HepG2 (cell line): ENCODE measurements around the gene SEPTIN11. TPM values are rescaled to one million over a fixed set of nuclear protein-coding genes. Genes with fewer than 3 reads are reported as not detected.

Experiments used
- ATAC-seq: fragments of 200-7000 bp; cut with Tn5 transposase; 3 replicates; pipeline ENCODE4 v1.9.1; 2020; ENCODE audit warnings: mild to moderate bottlenecking, moderate library complexity
- BruUV-seq: library from RNA; stranded (reverse); fragments of 400-500 nt; replicated peaks from 2 replicates; lab custom pipeline; 2021; lab: Mats Ljungman, UMichigan
- CTCF ChIA-PET: fragments of 300-600 bp; formaldehyde crosslinking; extraction: SDS; loops from one replicate; lab custom pipeline; 2021; ENCODE audit warnings: low total read pairs, inconsistent platforms, low intra/inter-chr PET ratio; lab: Yijun Ruan, JAX
- POLR2A ChIA-PET: fragments of 350-600 bp; sonication (Branson Sonifier 250); formaldehyde crosslinking; loops from one replicate; lab custom pipeline; 2020; ENCODE audit warnings: antibody characterized with exemption, inconsistent platforms; lab: Yijun Ruan, JAX
- DNase-seq: peaks from one replicate; pipeline ENCODE4 v3.0.0-alpha.2; 2015; ENCODE audit warnings: low spot score
- FAIRE-seq: peaks from 3 replicates; lab custom pipeline; 2011; peaks lifted over from hg19 to GRCh38; lab: Jason Lieb, UNC
- H2AFZ ChIP-seq: one replicate; pipeline ENCODE4 v1.6.1; 2011; ENCODE audit warnings: low read length, inconsistent platforms
- H3K27ac ChIP-seq: fragments of 300-600 bp; 3 replicates; pipeline ENCODE4 v1.8.0; 2011; ENCODE audit warnings: mixed run types, mild to moderate bottlenecking, mixed read lengths, low read length, inconsistent platforms; ENCODE audit not compliant: insufficient read depth; ENCODE audit errors: extremely low read length
- H3K27me3 ChIP-seq, 2 experiments: fragments of 200-600 bp in 1 of 2; 2 replicates in 1 of 2; 3 replicates in 1 of 2; pipeline versions ENCODE4 v1.6.0 to v1.8.0; 2011; ENCODE audit warnings: low read length in 2 of 2, mild to moderate bottlenecking in 2 of 2, moderate library complexity in 2 of 2, inconsistent platforms in 1 of 2; ENCODE audit not compliant: insufficient read depth in 2 of 2, control insufficient read depth in 1 of 2
- H3K36me3 ChIP-seq, 2 experiments: fragments of 200-600 bp in 1 of 2; replicated peaks in 1 of 2; 2 replicates in 1 of 2; 3 replicates in 1 of 2; pipeline versions ENCODE4 v1.5.1 to v1.8.0; 2011; ENCODE audit warnings: low read length in 2 of 2, inconsistent platforms in 1 of 2; ENCODE audit not compliant: insufficient read depth in 2 of 2, control insufficient read depth in 1 of 2
- H3K4me1 ChIP-seq: 2 replicates; pipeline ENCODE4 v1.5.1; 2012; ENCODE audit warnings: low read length, inconsistent platforms; ENCODE audit not compliant: insufficient read depth
- H3K4me2 ChIP-seq: 2 replicates; pipeline ENCODE4 v1.6.0; 2011; ENCODE audit warnings: low read depth, low read length, inconsistent platforms
- H3K4me3 ChIP-seq, 3 experiments: fragments of 200-600 bp in 1 of 3; sonication (generic), shearing (Covaris generic) in 1 of 3; replicated peaks in 1 of 3; 2 replicates each; pipeline ENCODE4 v1.5.1; 2011 to 2016; ENCODE audit warnings: low read length in 3 of 3, inconsistent platforms in 2 of 3, low read depth in 2 of 3, mild to moderate bottlenecking in 2 of 3, control low read depth in 1 of 3, mixed read lengths in 1 of 3; ENCODE audit not compliant: insufficient read depth in 1 of 3
- H3K79me2 ChIP-seq: one replicate; pipeline ENCODE4 v1.6.1; 2011; ENCODE audit warnings: low read length, inconsistent platforms; ENCODE audit not compliant: insufficient read depth
- H3K9ac ChIP-seq: 2 replicates; pipeline ENCODE4 v1.6.0; 2011; ENCODE audit warnings: mild to moderate bottlenecking, low read depth, low read length, inconsistent platforms; ENCODE audit not compliant: insufficient read depth
- H3K9me3 ChIP-seq: 2 replicates; pipeline ENCODE4 v1.5.1; 2012; ENCODE audit warnings: mild to moderate bottlenecking, low read length
- H4K20me1 ChIP-seq: 2 replicates; pipeline ENCODE4 v1.6.0; 2011; ENCODE audit warnings: inconsistent platforms, mild to moderate bottlenecking, low read length, moderate library complexity; ENCODE audit not compliant: insufficient read depth
- AGO2 ChIP-seq: fragments of 200-400 bp; formaldehyde crosslinking; optimal IDR thresholded peaks from 2 replicates; pipeline ENCODE3; 2017; ENCODE audit warnings: mild to moderate bottlenecking, low read depth, low read length, moderate library complexity
- ATF7 ChIP-seq, 2 experiments: fragments of 450-650 bp in 1 of 2; sonication (generic) in 1 of 2; formaldehyde crosslinking in 1 of 2; IDR thresholded peaks; 2 replicates each; pipeline versions ENCODE4 v1.4.0 to v1.6.1; 2016 to 2020; ENCODE audit warnings: antibody characterized with exemption in 1 of 2, mild to moderate bottlenecking in 1 of 2, missing genetic modification reagents in 1 of 2
- HOXA3 ChIP-seq: sonication (generic); formaldehyde crosslinking; IDR thresholded peaks from 2 replicates; pipeline ENCODE4 v1.5.0; 2020; ENCODE audit warnings: missing genetic modification reagents
- MBD4 ChIP-seq: IDR thresholded peaks from 2 replicates; pipeline ENCODE4 v1.6.1; 2012; ENCODE audit warnings: low read length, inconsistent platforms, borderline replicate concordance
- NCOR1 ChIP-seq: fragments of 200-600 bp; sonication (generic); IDR thresholded peaks from 2 replicates; pipeline ENCODE4 v1.7.0; 2017; ENCODE audit warnings: antibody characterized with exemption, low read length, borderline replicate concordance
- NFKB2 ChIP-seq: sonication (generic); formaldehyde crosslinking; IDR thresholded peaks from 2 replicates; pipeline ENCODE4 v1.4.0; 2020; ENCODE audit warnings: missing genetic modification reagents, borderline replicate concordance
- ZBTB42 ChIP-seq: sonication (generic); formaldehyde crosslinking; IDR thresholded peaks from 2 replicates; pipeline ENCODE4 v1.5.0; 2020; ENCODE audit warnings: mild to moderate bottlenecking, missing genetic modification reagents
- ZC3H13 ChIP-seq: sonication (generic); formaldehyde crosslinking; IDR thresholded peaks from 2 replicates; pipeline ENCODE4 v1.8.1; 2023; ENCODE audit warnings: mild to moderate bottlenecking, missing genetic modification reagents, moderate library complexity
- ZNF891 ChIP-seq: sonication (generic); formaldehyde crosslinking; IDR thresholded peaks from 2 replicates; pipeline ENCODE4 v1.5.0; 2020; ENCODE audit warnings: mild to moderate bottlenecking, missing genetic modification reagents
- WGBS: methylation state at CpG from one replicate; pipeline ENCODE4 v1.1.6; 2017; ENCODE audit warnings: low lambda C conversion rate; 5-methylcytosine and 5-hydroxymethylcytosine counted together
- in situ Hi-C: cut with HindIII; loops from 2 replicates; pipeline ENCODE4 v1.10.0; 2017; ENCODE audit warnings: low pct_unique_long_range_greater_than_20kb; ENCODE audit not compliant: extremely low pct_ligation_motif_present
- intact Hi-C: fragments of 100-400 bp; cut with micrococcal nuclease; formaldehyde crosslinking; loops from one replicate; pipeline ENCODE4 v1.10.0; 2022; ENCODE audit not compliant: unreplicated experiment
- polyA plus RNA-seq, 8 experiments: library from polyadenylated mRNA; depleted of rRNA in 3 of 8; stranded (reverse) in 7 of 8; unstranded in 1 of 8; fragments of >200 nt; fragmentation: Illumina TruSeq in 4 of 8; extraction: Trizol in 4 of 8; gene quantifications; 2 replicates each; pipeline versions ENCODE4 v1.2.1 to v1.2.3, GENCODE V29; 2011 to 2016; ENCODE audit warnings: low read depth in 4 of 8, missing spikeins in 1 of 8, mixed read lengths in 1 of 8; ENCODE audit not compliant: insufficient read depth in 1 of 8
- total RNA-seq, 5 experiments: library from RNA; depleted of rRNA; stranded (reverse); fragments of >200 nt; fragmentation: Illumina TruSeq; extraction: Trizol; gene quantifications; 2 replicates each; pipeline ENCODE4 v1.2.3, GENCODE V29; 2016; ENCODE audit warnings: low read depth in 1 of 5
- TF ChIP-seq, protein P1 (sequence below): sonication (generic); formaldehyde crosslinking; IDR thresholded peaks from 2 replicates; pipeline ENCODE4 v1.5.0; 2020; ENCODE audit warnings: missing genetic modification reagents
- TF ChIP-seq, protein P2 (sequence below): IDR thresholded peaks from 2 replicates; pipeline ENCODE4 v1.6.1; 2018; ENCODE audit warnings: missing genetic modification reagents
- TF ChIP-seq, protein P3 (sequence below): sonication (generic); formaldehyde crosslinking; IDR thresholded peaks from 2 replicates; pipeline ENCODE4 v1.9.0; 2021; ENCODE audit warnings: missing genetic modification reagents, borderline replicate concordance
- TF ChIP-seq, protein P4 (sequence below): fragments of 450-650 bp; IDR thresholded peaks from 2 replicates; pipeline ENCODE4 v1.6.1; 2016

The SEPTIN11 gene
- total and polyA plus RNA-seq, 2 of the 13 experiments (the other 11 are each of a cell fraction or from before 2014, with no cell fraction given) = 28.9 to 47.3 TPM

DNA sequence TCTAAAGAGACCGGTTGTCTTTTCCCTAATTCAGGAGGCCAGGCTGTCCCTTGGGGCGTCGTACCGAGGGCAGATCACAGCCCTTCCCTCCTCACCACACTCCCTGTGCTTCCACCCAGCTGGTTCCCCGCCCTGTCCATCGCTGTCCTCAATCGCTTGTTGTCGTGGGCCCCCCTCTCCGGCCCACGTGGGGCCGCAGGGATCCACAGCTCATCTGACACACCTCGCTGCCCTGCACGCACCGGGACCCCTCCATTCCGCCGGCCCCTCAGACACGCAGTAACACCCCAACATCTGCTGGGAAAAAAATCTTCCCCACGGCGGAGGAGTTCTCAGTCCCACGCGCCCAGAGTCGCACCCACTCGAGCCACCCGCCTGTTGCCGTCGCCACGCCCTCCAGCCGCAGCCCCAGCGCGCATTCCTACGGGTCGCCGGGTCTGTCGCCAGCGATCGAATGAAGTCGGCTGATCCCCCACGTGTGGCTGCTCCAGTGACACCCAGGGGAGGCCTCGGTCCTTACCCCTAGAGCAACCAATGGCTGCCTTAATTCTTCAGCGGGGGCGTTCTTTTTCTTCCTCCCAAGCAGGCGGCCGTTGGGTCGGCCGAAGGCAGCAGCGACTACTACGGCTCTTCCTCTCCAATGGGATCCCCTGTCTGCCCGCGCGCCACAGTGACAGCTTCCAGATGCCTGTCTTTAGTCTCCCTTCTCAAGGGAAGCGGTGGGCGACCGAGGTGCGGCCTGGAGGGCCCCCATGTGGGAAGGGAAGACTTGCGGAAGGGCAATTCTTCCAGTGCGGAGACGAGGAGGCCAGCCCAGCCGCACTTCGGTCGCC lies 893 bp upstream of the SEPTIN11 start:
- no peak for FAIRE-seq
- Histone ChIP-seq H3K27me3 (no peaks in the 10 kb centered on the region), H4K20me1 (no peaks in the 10 kb centered on the region), H3K4me1 (peaks cover 29% of the 10 kb centered on the region), H3K9ac (peak overlapping the region; percentile 74), H3K4me3 (peak overlapping the region; percentile 88 to 94 (median 92)), H3K36me3 (no peaks in the 10 kb centered on the region), H3K27ac (peak overlapping the region; percentile 82), H3K79me2 (peaks cover 36% of the 10 kb centered on the region), H3K4me2 (peak overlapping the region; percentile 90), H2AFZ (no peak overlapping the region), H3K9me3 (no peaks in the 10 kb centered on the region)
- WGBS = 54% methylated on average over 28 of the region's 60 CpGs
- DNase-seq = peak; percentile 70
- intact Hi-C loops = loop anchor here (1.0 to 5.0 kb wide), 3 partner anchors 49 to 118 kb away; no protein-coding TSS in a partner anchor
- ChIA-PET CTCF (no interaction called here), POLR2A (interaction anchor here (1.0 to 3.2 kb wide), 8 partner anchors 16 to 126 kb away, joined by 3 to 15 read pairs (median 6); partner anchors contain the start of genes CCNI and SOWAHB)
- TSS peak; percentile 48 for BruUV-seq
- in situ Hi-C loops = no loop called here
- ATAC-seq = peak; percentile 65
- TF ChIP-seq ZBTB42 (CRISPR knock-in tag) (no peak), HOXA3 (CRISPR knock-in tag) (peak; percentile 40), ZC3H13 (CRISPR knock-in tag) (no peak; the same call in none of the 2 replicates), ATF7 (IDR thresholded peaks at IDR 0.05) (no peak), ATF7 (CRISPR knock-in tag; IDR thresholded peaks at IDR 0.05) (peak; percentile 43; the same call in 1 of the 2 replicates), ZNF891 (CRISPR knock-in tag) (0 out of 2 replicates have a peak, but pooled peaks have one; percentile 23), AGO2 (peak; percentile 3), NCOR1 (no peak), MBD4 (no peak), NFKB2 (CRISPR knock-in tag) (peak; percentile 18; the same call in 1 of the 2 replicates)
- TF ChIP-seq, protein P1, sequence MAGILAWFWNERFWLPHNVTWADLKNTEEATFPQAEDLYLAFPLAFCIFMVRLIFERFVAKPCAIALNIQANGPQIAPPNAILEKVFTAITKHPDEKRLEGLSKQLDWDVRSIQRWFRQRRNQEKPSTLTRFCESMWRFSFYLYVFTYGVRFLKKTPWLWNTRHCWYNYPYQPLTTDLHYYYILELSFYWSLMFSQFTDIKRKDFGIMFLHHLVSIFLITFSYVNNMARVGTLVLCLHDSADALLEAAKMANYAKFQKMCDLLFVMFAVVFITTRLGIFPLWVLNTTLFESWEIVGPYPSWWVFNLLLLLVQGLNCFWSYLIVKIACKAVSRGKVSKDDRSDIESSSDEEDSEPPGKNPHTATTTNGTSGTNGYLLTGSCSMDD (CRISPR knock-in tag) = 0 out of 2 replicates have a peak, but pooled peaks have one; percentile 20
- TF ChIP-seq, protein P2, sequence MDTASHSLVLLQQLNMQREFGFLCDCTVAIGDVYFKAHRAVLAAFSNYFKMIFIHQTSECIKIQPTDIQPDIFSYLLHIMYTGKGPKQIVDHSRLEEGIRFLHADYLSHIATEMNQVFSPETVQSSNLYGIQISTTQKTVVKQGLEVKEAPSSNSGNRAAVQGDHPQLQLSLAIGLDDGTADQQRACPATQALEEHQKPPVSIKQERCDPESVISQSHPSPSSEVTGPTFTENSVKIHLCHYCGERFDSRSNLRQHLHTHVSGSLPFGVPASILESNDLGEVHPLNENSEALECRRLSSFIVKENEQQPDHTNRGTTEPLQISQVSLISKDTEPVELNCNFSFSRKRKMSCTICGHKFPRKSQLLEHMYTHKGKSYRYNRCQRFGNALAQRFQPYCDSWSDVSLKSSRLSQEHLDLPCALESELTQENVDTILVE (CRISPR knock-in tag) = no peak
- TF ChIP-seq, protein P3, sequence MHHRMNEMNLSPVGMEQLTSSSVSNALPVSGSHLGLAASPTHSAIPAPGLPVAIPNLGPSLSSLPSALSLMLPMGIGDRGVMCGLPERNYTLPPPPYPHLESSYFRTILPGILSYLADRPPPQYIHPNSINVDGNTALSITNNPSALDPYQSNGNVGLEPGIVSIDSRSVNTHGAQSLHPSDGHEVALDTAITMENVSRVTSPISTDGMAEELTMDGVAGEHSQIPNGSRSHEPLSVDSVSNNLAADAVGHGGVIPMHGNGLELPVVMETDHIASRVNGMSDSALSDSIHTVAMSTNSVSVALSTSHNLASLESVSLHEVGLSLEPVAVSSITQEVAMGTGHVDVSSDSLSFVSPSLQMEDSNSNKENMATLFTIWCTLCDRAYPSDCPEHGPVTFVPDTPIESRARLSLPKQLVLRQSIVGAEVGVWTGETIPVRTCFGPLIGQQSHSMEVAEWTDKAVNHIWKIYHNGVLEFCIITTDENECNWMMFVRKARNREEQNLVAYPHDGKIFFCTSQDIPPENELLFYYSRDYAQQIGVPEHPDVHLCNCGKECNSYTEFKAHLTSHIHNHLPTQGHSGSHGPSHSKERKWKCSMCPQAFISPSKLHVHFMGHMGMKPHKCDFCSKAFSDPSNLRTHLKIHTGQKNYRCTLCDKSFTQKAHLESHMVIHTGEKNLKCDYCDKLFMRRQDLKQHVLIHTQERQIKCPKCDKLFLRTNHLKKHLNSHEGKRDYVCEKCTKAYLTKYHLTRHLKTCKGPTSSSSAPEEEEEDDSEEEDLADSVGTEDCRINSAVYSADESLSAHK = no peak
- TF ChIP-seq, protein P4, sequence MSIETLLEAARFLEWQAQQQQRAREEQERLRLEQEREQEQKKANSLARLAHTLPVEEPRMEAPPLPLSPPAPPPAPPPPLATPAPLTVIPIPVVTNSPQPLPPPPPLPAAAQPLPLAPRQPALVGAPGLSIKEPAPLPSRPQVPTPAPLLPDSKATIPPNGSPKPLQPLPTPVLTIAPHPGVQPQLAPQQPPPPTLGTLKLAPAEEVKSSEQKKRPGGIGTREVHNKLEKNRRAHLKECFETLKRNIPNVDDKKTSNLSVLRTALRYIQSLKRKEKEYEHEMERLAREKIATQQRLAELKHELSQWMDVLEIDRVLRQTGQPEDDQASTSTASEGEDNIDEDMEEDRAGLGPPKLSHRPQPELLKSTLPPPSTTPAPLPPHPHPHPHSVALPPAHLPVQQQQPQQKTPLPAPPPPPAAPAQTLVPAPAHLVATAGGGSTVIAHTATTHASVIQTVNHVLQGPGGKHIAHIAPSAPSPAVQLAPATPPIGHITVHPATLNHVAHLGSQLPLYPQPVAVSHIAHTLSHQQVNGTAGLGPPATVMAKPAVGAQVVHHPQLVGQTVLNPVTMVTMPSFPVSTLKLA = peak; percentile 19; the same call in 1 of the 2 replicates
